CD4-positive, alpha-beta T cell treated with Interleukin-12 subunit alpha and Interleukin-12 subunit beta, for 1 hour (primary cell): ENCODE results near the gene TMEM201.
"Not testable (repeated sequence)": the region's sequence is repeated elsewhere in the genome, so short reads cannot be mapped to it uniquely, and the experiment has no call there.

Source experiments
- DNase-seq: peaks from one replicate; pipeline ENCODE4 v3.0.0-alpha.2; 2020

TMEM201 gene

DNA sequence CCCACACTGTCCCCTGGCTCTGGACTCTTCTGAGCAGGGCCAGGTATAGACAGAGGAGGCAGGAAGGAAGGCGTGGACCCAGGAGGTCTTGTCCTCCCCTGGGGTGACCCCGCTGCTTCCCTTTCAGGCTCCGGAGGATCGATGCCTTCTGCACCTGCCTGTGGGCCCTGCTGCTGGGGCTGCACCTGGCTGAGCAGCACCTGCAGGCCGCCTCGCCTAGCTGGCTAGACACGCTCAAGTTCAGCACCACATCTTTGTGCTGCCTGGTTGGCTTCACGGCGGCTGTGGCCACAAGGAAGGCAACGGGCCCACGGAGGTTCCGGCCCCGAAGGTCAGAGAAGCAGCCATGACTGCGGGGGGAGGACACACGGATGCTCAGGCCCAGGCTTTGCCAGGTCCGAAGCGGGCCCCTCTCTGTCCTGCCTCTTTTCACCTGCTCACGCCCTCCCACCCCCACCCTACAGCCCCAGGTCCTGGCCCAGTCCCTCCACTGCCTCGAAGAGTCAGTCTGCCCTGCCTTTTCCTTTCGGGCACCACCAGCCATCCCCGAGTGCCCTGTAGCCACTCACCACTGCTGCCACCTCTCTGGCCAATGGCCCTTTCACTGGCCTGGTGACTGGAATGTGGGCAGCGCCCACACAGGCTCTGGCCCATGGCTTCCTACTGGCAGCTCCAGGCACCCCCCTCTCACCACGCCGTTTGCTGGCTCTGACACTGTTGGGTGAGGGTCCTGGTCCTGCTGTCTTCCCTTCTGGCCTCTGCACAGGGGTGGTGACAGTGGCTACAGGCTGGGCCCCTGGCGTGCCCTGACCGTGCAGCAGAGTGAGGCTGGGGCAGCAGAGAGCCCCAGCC lies 13.5 kb downstream of the TMEM201 start:
- DNase-seq = no peak

DNA sequence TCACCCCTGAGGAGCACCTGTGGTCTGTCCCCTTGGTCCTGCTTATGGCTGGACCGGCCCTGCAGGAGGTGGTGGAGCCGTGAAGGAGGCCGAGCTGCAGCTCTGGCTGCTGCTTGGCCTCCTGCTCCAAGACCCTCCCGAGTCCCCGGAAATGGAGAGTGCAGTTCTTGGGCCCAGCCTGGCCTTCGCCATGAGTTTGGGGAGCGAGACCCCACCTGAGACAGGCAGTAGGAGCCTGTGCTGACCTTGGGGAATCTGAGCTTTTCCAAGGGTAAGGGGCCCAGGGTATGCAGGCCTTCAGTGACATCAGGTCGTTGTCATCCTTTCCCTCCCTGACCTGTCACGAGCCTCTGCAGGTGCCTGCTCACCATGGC lies 14.1 kb downstream of the TMEM201 start:
- DNase-seq = no peak

DNA sequence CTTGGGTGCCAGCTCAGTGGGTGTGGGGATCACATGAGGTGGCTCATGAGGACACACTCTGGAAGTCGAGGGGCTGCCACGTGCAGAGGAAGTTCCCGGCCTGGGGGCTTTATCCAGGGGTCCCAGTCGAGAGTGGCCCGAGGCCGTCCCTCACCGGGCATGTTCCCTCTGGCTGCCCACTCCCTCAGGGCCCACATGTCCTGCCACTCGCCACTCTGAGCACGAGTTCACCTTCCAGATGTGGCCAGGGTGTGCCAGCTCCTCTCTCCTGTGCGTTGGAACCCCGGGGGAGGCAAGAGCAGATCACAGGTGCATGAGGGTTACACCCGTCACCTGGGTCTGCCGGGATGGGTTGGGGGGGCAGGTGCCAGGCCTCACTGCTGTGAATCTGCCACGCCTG lies 14.6 kb downstream of the TMEM201 start:
- DNase-seq = no peak

DNA sequence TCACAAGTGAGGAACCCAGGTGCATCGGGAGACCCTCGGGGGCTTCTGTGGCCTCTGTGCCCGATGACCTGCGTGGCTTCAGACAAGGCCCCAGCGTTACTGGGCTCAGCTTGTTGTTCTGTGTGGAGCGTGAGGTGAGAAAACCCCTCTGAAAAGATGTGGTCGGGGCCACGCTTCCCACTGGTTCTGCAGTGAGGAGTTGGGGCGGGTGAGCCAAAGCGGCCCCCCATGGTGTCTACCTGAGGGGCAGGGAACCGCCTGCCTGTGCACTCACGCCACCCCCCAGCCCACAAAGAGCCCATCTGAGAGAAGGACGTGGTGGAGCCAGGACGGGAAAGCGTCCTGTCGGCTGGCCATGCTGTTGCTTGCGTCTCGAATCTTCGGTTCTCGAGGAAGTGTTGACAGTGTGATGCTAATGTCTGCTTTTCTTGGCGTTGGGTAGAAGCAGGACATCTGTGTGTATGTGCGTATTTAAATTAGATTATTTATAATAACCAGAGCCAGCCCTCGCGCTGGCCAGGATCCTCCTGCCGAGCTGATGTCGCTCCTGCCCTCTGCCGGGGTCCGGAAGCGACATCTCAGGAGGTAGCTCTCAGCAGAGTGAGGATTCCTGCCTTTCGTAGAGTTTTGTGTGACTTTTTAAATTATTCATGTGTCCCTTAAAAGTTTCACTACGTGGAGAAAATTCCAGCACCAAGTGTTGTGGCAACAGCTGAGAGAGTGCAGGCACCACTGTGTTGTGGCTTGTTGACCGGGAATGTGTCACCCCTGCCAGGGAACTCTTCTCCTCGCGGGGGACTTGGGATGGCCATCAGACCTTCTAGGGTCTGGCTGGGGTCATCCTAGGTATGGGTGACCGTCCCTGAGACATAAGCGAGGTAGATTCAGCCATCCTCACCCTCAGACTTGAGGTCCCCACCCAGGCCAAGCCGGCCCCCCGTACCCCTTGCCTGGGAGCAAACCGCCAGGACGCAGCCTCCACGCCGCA lies 15.3 kb downstream of the TMEM201 start:
- no peak for DNase-seq

GRCh38 chr1:9604836-9605235 lies 16.1 kb downstream of the TMEM201 start:
- DNase-seq = no peak

GRCh38 chr1:9605946-9606455 lies 17.3 kb downstream of the TMEM201 start:
- DNase-seq = no peak

DNA sequence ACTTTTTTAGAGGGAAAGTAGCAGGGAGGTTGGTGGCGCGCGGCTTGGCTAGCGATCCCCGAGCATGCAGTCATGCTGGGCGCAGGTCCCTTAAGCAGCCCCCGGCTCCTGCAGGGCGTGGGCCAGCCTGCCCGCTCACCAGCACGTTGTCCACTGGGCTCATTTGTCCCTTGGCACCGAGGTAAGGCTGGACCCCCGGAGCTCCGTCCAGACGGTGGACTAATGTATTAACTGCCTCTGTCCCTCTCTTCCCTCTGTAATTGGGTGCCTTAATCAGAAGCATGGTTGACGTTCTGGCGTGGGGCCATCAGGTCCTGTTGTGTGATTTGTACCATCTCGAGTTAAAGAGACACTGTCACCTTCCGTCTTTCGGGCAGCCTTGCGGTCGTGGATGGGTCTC lies 17.7 kb downstream of the TMEM201 start:
- no peak for DNase-seq

DNA sequence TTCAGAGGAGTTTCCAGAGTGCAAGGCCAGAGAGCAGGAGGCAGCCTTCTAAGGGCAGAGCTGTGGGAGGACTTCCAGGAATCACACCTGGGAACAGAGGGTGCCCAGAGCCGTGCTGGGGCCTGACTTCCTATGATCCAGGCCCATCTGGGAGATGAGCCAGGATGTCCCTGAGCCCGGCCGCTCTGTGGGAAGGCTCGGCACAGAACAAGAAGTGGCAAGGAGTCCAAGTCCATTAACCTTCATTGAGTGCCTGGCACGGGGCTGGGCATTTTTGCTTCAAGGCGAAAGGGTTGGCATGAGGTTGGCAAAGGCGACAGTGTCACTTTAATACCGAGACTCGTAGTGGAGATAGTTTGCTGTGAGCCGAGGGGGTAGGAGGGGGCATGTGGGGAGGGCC lies 18.2 kb downstream of the TMEM201 start:
- no peak for DNase-seq

DNA sequence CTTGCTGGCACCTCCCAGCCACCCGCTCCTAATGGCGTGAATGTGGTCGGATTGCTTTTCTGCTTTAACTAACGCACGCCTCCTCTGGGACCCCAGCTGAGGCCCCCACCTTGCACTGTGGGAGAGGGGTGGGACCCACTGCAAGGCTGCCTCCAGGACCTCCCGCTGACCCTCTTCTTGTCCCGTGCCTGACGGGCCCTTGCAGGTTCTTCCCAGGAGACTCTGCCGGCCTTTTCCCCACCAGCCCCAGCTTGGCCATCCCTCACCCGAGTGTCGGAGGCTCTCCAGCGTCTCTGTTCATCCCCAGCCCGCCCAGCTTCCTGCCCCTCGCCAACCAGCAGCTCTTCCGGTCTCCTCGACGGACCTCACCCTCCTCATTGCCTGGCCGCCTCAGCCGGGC lies 18.6 kb downstream of the TMEM201 start:
- no peak for DNase-seq

DNA sequence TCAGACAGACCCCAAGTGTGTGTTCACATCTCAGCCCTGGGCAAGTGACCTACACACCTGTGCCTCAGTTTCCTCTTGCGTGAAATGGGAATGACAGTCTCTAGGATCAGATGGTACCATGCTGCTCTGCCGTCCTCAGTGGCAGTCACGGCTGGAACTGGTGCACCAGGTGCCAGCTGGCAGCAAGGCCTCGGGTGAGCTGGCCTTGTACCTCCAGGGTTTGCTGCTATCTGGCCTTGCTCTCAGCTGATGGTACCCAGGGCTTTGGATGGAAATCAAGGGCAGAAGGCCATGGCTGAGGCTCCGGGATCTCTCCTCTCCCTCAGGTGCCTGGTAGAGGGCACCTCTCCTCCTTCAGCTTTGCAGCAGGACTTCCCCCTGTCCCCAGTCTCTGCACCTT lies 21.3 kb downstream of the TMEM201 start:
- DNase-seq = no peak

GRCh38 chr1:9610548-9610947 lies 21.8 kb downstream of the TMEM201 start:
- DNase-seq = no peak

GRCh38 chr1:9611716-9612115 lies 23.0 kb downstream of the TMEM201 start:
- DNase-seq = no peak

DNA sequence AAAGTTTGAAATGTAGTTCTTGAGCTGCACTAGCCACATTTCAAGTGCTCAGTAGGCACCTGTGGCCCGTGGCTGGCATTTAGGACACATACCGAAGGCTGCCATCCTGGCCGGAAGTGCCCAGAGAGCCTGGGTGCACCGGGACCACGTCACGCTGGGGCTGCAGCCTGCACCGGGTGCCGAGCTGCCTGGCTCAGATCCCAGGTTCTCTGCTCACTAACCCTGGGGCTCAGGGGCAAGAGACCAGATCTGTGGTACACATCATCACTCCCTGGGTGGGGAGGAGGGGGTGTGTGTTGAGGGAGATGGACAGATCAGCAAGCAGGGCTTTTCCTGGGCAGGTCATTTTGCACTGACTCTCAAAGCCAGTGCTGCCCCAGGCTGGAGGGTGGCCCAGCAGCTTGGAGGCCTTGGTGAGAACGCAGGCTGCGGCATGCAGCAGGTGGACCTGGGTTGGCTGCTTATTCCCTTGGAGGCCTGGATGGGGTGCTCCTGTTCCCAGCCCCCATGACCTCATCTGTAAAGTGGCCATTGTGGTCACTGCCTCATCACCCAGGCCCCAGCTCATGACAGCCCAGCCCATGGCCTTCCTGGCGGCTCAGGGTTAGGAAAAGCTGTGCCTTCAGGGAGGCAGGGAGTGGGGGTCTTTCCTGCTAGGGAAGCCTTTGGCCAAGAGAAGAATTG lies 23.6 kb downstream of the TMEM201 start:
- DNase-seq = no peak

GRCh38 chr1:9612871-9613624 lies 24.3 kb downstream of the TMEM201 start:
- DNase-seq = no peak

DNA sequence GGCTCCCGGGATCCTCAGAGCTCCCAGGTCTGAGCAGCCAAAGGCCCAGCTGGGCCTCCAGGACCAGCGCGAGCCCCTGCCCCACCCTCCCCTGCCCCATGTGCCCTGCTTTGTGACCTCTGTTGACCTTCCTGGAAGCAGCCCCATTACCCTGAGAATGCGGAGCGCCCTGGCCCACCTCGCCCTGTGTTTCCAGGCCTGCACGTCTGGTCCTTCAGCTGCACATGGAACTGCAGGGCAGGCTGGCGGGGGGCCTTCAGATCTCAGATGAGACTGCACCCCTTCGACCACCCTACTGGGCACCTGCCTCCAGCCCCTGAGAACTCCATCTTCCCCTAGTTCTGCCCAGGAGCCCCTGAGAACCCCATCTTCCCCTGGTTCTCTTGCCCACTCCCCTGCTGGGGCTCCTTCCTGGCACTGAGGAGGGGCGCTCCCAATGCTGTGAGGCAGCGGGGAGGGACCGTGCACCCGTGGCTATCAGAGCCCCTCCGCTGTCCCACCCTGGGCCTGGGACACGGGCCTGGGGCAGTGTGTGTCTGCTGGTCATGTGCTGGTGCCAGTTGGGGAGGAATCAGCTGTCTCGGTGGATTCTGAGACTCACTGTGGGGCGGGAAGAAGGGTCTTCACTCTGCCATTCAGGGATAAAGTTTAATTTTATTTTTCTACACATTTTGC lies 25.1 kb downstream of the TMEM201 start:
- DNase-seq = no peak

DNA sequence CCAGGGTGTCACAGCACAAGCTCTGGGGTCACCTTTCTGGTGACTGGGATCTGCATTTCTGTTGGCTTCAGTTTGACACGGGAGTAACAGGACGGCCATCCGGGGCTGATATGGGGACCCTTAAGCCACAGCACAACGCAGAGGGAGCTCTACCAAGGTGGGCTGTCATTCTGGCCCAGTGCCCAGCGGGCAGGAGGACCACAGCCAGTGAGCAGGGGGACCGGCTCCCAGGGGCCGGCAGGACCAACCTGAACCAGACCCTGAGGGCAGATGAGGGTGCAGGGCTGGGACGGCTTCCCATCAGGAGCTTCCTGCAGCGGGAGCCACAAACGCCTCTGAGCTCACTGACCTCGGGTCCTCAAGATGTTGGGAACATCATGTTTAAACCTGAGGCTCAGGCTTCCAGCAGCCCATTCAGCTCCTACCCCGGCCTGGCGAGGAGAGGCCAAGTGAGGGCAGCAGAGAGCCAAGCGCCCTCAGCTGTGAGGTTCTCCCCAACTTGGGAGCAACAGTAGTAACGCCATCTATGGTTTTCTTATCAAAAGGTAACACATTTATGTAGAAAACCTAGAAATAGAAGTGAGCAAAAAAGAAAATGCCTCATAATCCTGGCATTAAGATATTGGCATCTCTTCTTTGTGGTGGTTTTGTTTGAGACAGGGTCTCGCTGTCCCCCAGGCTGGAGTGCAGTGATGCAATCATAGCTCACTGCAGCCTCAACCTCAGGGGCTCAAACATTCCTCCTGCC lies 26.8 kb downstream of the TMEM201 start:
- peak; percentile 56 for DNase-seq

DNA sequence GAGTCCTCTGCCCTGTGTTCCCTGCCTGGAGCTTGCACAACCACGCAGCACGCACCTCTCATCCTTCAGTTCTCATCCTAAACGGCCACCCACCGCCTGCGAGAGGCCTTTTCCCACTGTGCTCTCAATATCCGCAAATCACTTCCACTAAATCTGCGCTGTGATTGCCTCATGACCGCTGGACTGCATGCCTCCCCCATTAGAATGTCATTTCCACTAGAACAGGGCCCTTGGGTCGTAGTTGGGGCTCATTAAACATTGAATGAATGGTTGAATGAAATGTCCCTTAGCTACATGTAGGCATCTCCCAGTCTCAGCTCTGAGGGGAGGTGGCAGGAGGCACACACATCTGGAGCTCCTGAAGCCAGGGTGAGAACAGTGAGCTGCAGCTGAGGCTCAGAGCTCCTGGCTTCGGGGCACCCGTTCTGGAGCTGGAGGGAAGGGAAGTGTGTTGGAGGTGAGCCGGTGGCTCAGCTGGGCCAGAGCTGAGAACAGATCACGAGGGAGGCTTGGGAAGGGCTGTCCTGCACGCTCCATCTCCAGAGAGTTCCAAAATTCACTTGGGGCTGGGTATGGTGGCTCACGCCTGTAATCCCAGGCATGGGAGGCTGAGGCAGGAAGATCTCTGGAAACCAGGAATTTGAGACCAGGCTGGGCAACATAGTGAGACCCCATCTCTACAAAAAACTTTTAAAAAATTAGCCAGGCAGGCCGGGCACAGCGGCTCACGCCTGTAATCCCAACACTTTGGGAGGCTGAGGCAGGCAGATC lies 30.4 kb downstream of the TMEM201 start:
- DNase-seq = no peak

DNA sequence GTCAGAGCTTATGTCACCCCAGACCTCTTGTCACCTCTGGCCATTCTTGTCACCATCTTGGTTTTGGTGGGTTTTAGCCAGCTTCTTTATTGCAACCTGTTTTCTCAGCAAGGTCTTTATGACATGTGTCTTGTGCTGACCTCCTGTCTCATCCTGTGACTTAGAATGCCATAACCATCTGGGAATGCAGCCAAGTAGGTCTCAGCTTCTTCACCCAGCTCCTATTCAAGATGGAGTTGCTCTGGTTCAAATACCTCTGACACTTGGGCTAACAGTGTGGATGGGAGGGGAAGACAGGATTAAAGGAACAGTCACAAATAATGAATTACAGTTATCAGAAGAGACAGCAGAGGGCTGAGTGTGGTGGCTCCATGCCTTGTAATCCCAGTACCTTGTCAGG lies 32.3 kb downstream of the TMEM201 start:
- DNase-seq = no peak

GRCh38 chr1:9624081-9624480 lies 35.4 kb downstream of the TMEM201 start:
- no peak for DNase-seq

GRCh38 chr1:9625030-9625429 lies 36.3 kb downstream of the TMEM201 start:
- not testable (repeated sequence) for DNase-seq
